Measurements from ENCODE around the gene TYSND1. TPM values are rescaled to one million over a fixed set of nuclear protein-coding genes. Genes with fewer than 3 reads are reported as not detected.

TYSND1 gene
- polyA plus RNA-seq, 2 of the 4 experiments (the other 2 are of a cell fraction): 10.9 to 20.7 TPM

- Histone ChIP-seq H3K27ac (peak overlapping the region; percentile 95 to 96), H3K9me3 (no peaks in the 10 kb centered on the region), H3K4me2 (peak overlapping the region; percentile 99), H3K4me3 (peak overlapping the region; percentile 79), H3K4me1 (peaks cover 18% of the 10 kb centered on the region)
- peak in 1 of 2 experiments; percentile 28 for DNase-seq (ENCODE audit: low read depth in 1 of 2, low spot score in 1 of 2)
- ChIA-PET CTCF (interaction anchor here (0.8 to 14.0 kb wide), 16 partner anchors 10 to 400 kb away, joined by 3 to 228 read pairs (median 15); partner anchors contain the start of gene SAR1A), POLR2A (interaction anchor here (0.6 to 3.3 kb wide), 4 partner anchors 13 to 243 kb away, joined by 4 to 52 read pairs (median 8); partner anchors contain the start of gene SAR1A)
- TF ChIP-seq PHF8 (IDR thresholded peaks at IDR 0.05; ENCODE audit: borderline replicate concordance, low read depth): no peak
- TF ChIP-seq RCOR1 (IDR thresholded peaks at IDR 0.05; ENCODE audit: low read depth, low read length): no peak
- no peak for TF ChIP-seq NFE2L2 (conservative IDR thresholded peaks at IDR 0.05; ENCODE audit: low read length)
- FAIRE-seq: no peak
- 46% methylated on average over 11 of the region's 28 CpGs for WGBS (ENCODE audit: missing lambda C conversion rate)
- ATAC-seq: peak; percentile 24 to 27
Observed at GRCh38 chr10:70145166-70145665, 1.3 kb downstream of the TYSND1 start.

GRCh38 chr10:70144372-70145110 lies 2.0 kb downstream of the TYSND1 start:
- H3K4me2 ChIP-seq: peak overlapping the region; percentile 99
- FAIRE-seq: no peak
- ChIA-PET CTCF (interaction anchor here (0.8 to 14.0 kb wide), 13 partner anchors 9 to 399 kb away, joined by 3 to 228 read pairs (median 17); partner anchors contain the start of gene SAR1A), POLR2A (interaction anchor here (3.3 kb wide), 1 partner anchor 26 kb away, joined by 52 read pairs; the partner anchor contains the start of gene SAR1A)
- ATAC-seq: no peak
- peak overlapping the region; percentile 95 to 96 for H3K27ac ChIP-seq
- H3K4me3 ChIP-seq: peak overlapping the region; percentile 79
- H3K4me1 ChIP-seq: peaks cover 18% of the 10 kb centered on the region
- WGBS (ENCODE audit: missing lambda C conversion rate): 91% methylated on average over 18 of the region's 18 CpGs
- TF ChIP-seq, protein P1, sequence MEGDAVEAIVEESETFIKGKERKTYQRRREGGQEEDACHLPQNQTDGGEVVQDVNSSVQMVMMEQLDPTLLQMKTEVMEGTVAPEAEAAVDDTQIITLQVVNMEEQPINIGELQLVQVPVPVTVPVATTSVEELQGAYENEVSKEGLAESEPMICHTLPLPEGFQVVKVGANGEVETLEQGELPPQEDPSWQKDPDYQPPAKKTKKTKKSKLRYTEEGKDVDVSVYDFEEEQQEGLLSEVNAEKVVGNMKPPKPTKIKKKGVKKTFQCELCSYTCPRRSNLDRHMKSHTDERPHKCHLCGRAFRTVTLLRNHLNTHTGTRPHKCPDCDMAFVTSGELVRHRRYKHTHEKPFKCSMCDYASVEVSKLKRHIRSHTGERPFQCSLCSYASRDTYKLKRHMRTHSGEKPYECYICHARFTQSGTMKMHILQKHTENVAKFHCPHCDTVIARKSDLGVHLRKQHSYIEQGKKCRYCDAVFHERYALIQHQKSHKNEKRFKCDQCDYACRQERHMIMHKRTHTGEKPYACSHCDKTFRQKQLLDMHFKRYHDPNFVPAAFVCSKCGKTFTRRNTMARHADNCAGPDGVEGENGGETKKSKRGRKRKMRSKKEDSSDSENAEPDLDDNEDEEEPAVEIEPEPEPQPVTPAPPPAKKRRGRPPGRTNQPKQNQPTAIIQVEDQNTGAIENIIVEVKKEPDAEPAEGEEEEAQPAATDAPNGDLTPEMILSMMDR (IDR thresholded peaks at IDR 0.05): no peak
- TF ChIP-seq ZSCAN20 (CRISPR knock-in tag; IDR thresholded peaks at IDR 0.05) (no peak), RFX5 (IDR thresholded peaks at IDR 0.05) (no peak), TFCP2L1 (CRISPR knock-in tag; IDR thresholded peaks at IDR 0.05) (no peak), CHD2 (IDR thresholded peaks at IDR 0.05; ENCODE audit: low read length, partially characterized antibody) (no peak), HOXB5 (CRISPR knock-in tag; IDR thresholded peaks at IDR 0.05) (no peak), BHLHE40 (IDR thresholded peaks at IDR 0.05; ENCODE audit: low read depth, low read length) (no peak), CBX8 (IDR thresholded peaks at IDR 0.05) (no peak), HEYL (CRISPR knock-in tag; IDR thresholded peaks at IDR 0.05) (no peak), CHD4 (IDR thresholded peaks at IDR 0.05; ENCODE audit: borderline replicate concordance) (no peak), JUNB (IDR thresholded peaks at IDR 0.05) (no peak), RCOR1 (IDR thresholded peaks at IDR 0.05; ENCODE audit: low read depth, low read length) (no peak), FOXS1 (CRISPR knock-in tag; IDR thresholded peaks at IDR 0.05) (no peak), HOXB13 (CRISPR knock-in tag; IDR thresholded peaks at IDR 0.05; ENCODE audit: low read depth) (no peak)
- TF ChIP-seq, protein P2, sequence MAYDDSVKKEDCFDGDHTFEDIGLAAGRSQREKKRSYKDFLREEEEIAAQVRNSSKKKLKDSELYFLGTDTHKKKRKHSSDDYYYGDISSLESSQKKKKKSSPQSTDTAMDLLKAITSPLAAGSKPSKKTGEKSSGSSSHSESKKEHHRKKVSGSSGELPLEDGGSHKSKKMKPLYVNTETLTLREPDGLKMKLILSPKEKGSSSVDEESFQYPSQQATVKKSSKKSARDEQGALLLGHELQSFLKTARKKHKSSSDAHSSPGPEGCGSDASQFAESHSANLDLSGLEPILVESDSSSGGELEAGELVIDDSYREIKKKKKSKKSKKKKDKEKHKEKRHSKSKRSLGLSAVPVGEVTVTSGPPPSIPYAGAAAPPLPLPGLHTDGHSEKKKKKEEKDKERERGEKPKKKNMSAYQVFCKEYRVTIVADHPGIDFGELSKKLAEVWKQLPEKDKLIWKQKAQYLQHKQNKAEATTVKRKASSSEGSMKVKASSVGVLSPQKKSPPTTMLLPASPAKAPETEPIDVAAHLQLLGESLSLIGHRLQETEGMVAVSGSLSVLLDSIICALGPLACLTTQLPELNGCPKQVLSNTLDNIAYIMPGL (CRISPR knock-in tag; IDR thresholded peaks at IDR 0.05; ENCODE audit: borderline replicate concordance): no peak
- no peaks in the 10 kb centered on the region for H3K9me3 ChIP-seq
- DNase-seq (ENCODE audit: low read depth in 1 of 2, low spot score in 1 of 2): no peak

DNA sequence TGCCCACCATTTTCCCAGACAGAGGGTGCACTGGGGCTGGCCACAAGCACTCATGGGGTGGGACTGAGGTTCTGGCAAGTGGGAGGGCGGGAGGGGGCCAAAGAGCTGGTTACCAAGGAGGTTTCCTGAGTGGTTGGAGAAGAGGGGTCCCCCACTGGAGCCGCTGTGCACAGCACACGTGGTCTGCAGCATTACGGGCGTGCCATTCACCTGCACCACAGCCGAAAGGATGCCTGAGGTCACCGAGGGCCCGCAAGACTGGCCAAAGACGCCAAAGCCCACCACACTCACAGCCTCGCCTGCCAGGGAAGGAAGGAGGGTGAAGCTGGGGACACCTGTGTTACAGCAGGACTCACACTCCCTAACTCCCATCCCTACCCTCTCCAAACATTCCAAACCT lies 3.9 kb downstream of the TYSND1 start:
- no peak overlapping the region for H3K4me3 ChIP-seq
- H3K4me2 ChIP-seq: no peak overlapping the region
- ATAC-seq (no peak), FAIRE-seq (no peak), DNase-seq (ENCODE audit: low read depth in 1 of 2, low spot score in 1 of 2) (no peak)
- WGBS (ENCODE audit: missing lambda C conversion rate): 99% methylated on average over 9 of the region's 10 CpGs
- no peak for TF ChIP-seq TFCP2L1 (CRISPR knock-in tag; IDR thresholded peaks at IDR 0.05)
- TF ChIP-seq HOXB13 (CRISPR knock-in tag; IDR thresholded peaks at IDR 0.05; ENCODE audit: low read depth): no peak
- peaks cover 17% of the 10 kb centered on the region for H3K4me1 ChIP-seq
- H3K27ac ChIP-seq: no peak overlapping the region
- ChIA-PET CTCF (interaction anchor here (1.2 to 14.0 kb wide), 2 partner anchors 21 to 25 kb away, joined by 3 to 228 read pairs; no protein-coding TSS in a partner anchor), POLR2A (no interaction called here)
- no peaks in the 10 kb centered on the region for H3K9me3 ChIP-seq

Measured in A549 (cell line).